Measurements from ENCODE around the gene SPTLC3. TPM values are rescaled to one million over a fixed set of nuclear protein-coding genes. Genes with fewer than 3 reads are reported as not detected.
A peak's percentile ranks its signal among the peaks of the same experiment; 100 is the strongest.

The SPTLC3 gene
- total RNA-seq, 3 donors from 2014 or later, result 7.7 to 11.1 (median 7.9) TPM

DNA sequence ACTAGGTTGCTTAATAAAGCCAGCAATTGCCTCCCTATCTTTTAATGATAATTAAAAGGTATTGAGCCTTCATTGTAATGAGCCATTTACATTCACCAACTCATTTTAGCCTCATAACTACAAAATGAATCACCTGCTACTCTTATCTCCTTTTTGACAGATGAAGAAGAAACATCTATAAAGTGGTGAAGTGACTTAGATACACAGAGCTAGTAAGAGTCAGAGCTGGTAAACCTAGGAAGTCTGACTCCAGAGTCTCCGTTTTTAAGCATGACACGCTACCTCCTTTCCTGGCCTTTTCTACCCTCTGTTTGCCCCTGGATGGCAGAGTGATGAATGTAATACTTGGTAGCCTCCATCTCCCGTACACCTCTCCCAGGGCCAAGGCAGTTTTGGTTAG, 93.5 kb downstream of the SPTLC3 start:
- Histone ChIP-seq H3K9me3 (no peaks in the 10 kb centered on the region), H3K27me3 (no peaks in the 10 kb centered on the region), H3K4me3 (no peak overlapping the region), H3K27ac (no peak overlapping the region), H3K4me1 (no peaks in the 10 kb centered on the region), H3K36me3 (no peaks in the 10 kb centered on the region)
- no peak for DNase-seq (ENCODE audit: low spot score in 2 of 2)
- no peak for TF ChIP-seq POLR2AphosphoS5 (IDR thresholded peaks at IDR 0.05)
- TF ChIP-seq, protein P1, sequence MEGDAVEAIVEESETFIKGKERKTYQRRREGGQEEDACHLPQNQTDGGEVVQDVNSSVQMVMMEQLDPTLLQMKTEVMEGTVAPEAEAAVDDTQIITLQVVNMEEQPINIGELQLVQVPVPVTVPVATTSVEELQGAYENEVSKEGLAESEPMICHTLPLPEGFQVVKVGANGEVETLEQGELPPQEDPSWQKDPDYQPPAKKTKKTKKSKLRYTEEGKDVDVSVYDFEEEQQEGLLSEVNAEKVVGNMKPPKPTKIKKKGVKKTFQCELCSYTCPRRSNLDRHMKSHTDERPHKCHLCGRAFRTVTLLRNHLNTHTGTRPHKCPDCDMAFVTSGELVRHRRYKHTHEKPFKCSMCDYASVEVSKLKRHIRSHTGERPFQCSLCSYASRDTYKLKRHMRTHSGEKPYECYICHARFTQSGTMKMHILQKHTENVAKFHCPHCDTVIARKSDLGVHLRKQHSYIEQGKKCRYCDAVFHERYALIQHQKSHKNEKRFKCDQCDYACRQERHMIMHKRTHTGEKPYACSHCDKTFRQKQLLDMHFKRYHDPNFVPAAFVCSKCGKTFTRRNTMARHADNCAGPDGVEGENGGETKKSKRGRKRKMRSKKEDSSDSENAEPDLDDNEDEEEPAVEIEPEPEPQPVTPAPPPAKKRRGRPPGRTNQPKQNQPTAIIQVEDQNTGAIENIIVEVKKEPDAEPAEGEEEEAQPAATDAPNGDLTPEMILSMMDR (IDR thresholded peaks at IDR 0.05), result no peak
- no peak for TF ChIP-seq POLR2A (IDR thresholded peaks at IDR 0.05)
- intact Hi-C loops (cut with DNase I; ENCODE audit: low total_unique reads), result no loop called here

DNA sequence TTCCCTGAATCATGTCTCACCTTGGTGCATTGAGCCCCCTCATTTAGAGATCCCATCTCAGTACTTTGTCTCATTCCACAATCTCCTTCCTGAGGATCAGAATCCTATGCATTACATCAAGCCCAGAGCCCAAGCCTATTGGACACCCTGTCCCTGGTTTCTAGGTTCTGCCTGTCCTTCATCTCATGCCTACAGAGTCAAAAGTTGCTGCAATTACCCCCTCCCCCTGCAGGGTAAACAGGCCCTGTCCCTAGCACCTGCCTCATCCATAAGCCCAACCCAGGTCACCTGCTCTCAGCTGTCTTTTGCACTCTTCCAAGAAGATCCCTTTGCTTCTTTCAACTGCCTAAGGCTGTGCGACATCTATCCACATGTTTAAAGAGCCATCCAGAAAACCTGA, 93.9 kb downstream of the SPTLC3 start:
- H3K9me3 ChIP-seq, result no peaks in the 10 kb centered on the region
- no peak overlapping the region for H3K27ac ChIP-seq
- intact Hi-C loops (cut with DNase I; ENCODE audit: low total_unique reads), result no loop called here
- DNase-seq (ENCODE audit: low spot score in 2 of 2), result no peak
- TF ChIP-seq POLR2AphosphoS5 (IDR thresholded peaks at IDR 0.05) (no peak), POLR2A (IDR thresholded peaks at IDR 0.05) (no peak)
- TF ChIP-seq, protein P1 (IDR thresholded peaks at IDR 0.05), result no peak
- no peaks in the 10 kb centered on the region for H3K4me1 ChIP-seq
- no peaks in the 10 kb centered on the region for H3K36me3 ChIP-seq
- H3K27me3 ChIP-seq, result no peaks in the 10 kb centered on the region
- no peak overlapping the region for H3K4me3 ChIP-seq

DNA sequence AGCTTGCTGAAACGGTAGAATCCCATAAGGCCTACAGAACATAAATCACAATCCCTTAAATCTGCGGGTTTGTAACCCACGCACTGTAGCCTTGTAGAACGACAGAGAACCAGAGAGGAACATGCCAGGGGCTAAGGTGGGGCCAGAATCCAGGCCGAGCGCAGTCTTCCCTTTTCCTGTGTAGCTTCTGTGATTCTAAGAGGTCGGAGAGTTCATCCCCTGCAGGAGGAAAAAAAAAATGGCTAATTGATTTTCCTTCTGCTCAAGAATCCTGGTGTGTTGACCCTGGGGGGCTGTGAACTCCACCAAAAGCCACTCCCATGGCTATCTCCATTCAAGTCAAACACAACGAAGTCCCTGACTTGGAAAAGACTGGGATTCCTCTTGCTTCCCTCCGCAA, 96.3 kb downstream of the SPTLC3 start:
- TF ChIP-seq, protein P1 (IDR thresholded peaks at IDR 0.05), result no peak
- TF ChIP-seq POLR2A (IDR thresholded peaks at IDR 0.05), result no peak
- no peak for TF ChIP-seq POLR2AphosphoS5 (IDR thresholded peaks at IDR 0.05)
- intact Hi-C loops (cut with DNase I; ENCODE audit: low total_unique reads), result no loop called here
- DNase-seq (ENCODE audit: low spot score in 2 of 2), result no peak

DNA sequence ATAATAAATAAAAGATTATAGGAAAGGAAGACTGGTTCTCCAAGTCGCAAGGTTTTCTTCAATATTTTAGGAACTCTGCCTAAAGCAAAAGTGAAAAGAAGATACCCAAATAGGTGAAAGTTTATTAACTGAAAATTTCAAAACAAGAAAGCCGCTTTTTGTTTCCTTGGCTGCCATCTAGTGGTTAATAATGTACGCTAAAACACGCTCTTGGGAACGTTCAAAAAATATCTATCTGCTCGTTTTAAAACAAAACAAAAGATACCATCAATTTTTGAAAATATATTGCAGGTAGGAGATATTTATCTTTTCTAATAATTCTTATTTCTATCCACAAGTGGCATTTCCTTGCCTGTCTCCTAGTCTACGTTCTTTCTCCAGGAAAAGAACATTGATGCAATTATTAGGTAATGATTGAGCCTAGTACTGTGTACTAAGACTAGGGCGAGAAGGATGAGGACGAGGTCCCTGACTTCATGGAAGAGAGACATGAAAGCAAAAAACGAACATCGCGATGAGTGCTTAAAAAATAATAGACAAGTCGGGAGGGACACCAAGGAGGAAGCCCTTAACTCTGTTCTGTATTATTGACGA, 97.2 kb downstream of the SPTLC3 start:
- no peak for TF ChIP-seq POLR2AphosphoS5 (IDR thresholded peaks at IDR 0.05)
- TF ChIP-seq, protein P1 (IDR thresholded peaks at IDR 0.05), result peak; percentile 40 to 67 (median 55)
- H3K27me3 ChIP-seq, result no peaks in the 10 kb centered on the region
- H3K36me3 ChIP-seq, result no peaks in the 10 kb centered on the region
- intact Hi-C loops (cut with DNase I; ENCODE audit: low total_unique reads), result no loop called here
- H3K4me3 ChIP-seq, result no peak overlapping the region
- H3K27ac ChIP-seq, result no peak overlapping the region
- H3K9me3 ChIP-seq, result no peaks in the 10 kb centered on the region
- H3K4me1 ChIP-seq, result no peaks in the 10 kb centered on the region
- DNase-seq (ENCODE audit: low spot score in 2 of 2), result no peak

More for the DNA sequence above, 96.3 kb downstream of the SPTLC3 start:
- Histone ChIP-seq H3K36me3 (no peaks in the 10 kb centered on the region), H3K27me3 (no peaks in the 10 kb centered on the region), H3K4me1 (no peaks in the 10 kb centered on the region), H3K4me3 (no peak overlapping the region), H3K9me3 (no peaks in the 10 kb centered on the region), H3K27ac (no peak overlapping the region)

DNA sequence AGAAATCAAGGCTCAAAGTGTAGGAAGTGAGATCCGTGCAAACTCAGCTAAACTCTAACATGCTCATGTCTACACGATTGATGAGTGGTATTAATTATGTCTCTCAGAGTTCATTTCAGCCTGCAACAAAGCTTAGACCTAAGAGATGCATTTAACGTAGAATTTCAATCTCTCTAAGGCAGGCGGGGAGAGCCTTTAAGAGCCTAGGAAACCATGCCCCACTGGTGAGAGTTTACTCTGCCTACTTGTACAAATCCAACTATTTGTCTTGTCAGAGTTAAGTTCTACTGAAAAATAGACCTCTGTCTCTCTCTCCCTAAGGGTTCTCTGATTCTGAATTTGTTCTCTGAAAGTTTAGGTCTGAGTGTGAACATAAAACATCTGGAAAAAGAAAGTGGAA, 100.9 kb downstream of the SPTLC3 start:
- no peaks in the 10 kb centered on the region for H3K4me1 ChIP-seq
- DNase-seq (ENCODE audit: low spot score in 2 of 2), result no peak
- no peak overlapping the region for H3K4me3 ChIP-seq
- TF ChIP-seq, protein P1 (IDR thresholded peaks at IDR 0.05), result no peak
- TF ChIP-seq POLR2A (IDR thresholded peaks at IDR 0.05), result no peak
- no peak for TF ChIP-seq POLR2AphosphoS5 (IDR thresholded peaks at IDR 0.05)
- no peak overlapping the region for H3K27ac ChIP-seq
- H3K9me3 ChIP-seq, result no peaks in the 10 kb centered on the region
- no peaks in the 10 kb centered on the region for H3K36me3 ChIP-seq
- H3K27me3 ChIP-seq, result no peaks in the 10 kb centered on the region
- intact Hi-C loops (cut with DNase I; ENCODE audit: low total_unique reads), result loop anchor here (10.0 kb wide), 1 partner anchor 665 kb away; no protein-coding TSS in a partner anchor

Data from breast epithelium (tissue), 4 donors.